K562 (cell line): ENCODE measurements around the gene DRAXIN. TPM values are rescaled to one million over a fixed set of nuclear protein-coding genes. Genes with fewer than 3 reads are reported as not detected.

Experiments
- ATAC-seq: fragments of 200-7000 bp; cut with Tn5 transposase; 3 replicates; pipeline ENCODE4 v1.9.1; 2020; ENCODE audit warnings: moderate library complexity
- BruUV-seq: library from RNA; stranded (reverse); fragments of 400-500 nt; replicated peaks from 2 replicates; lab custom pipeline; 2021; lab: Mats Ljungman, UMichigan
- CTCF ChIA-PET: fragments of 300-600 bp; formaldehyde crosslinking; extraction: SDS; loops from one replicate; lab custom pipeline; 2021; ENCODE audit warnings: low intra/inter-chr PET ratio; lab: Yijun Ruan, JAX
- POLR2A ChIA-PET: fragments of 300-600, 350-650 bp; sonication (Branson Sonifier 250); formaldehyde crosslinking; extraction: SDS; loops from one replicate; lab custom pipeline; 2021; ENCODE audit warnings: antibody characterized with exemption, inconsistent platforms; lab: Yijun Ruan, JAX
- DNase-seq, 4 experiments: peaks; one replicate each; pipeline versions ENCODE4 v3.0.0 to v3.0.0-alpha.2; 2011 to 2018; ENCODE audit warnings: low spot score in 3 of 4, mixed read lengths in 3 of 4; ENCODE audit errors: extremely low read depth in 1 of 4
- FAIRE-seq: peaks from 2 replicates; lab custom pipeline; 2011; peaks lifted over from hg19 to GRCh38; lab: Jason Lieb, UNC
- H2AFZ ChIP-seq: 2 replicates; pipeline ENCODE4 v1.6.0; 2011; ENCODE audit warnings: low read depth, low read length, control low read depth, inconsistent platforms
- H3K27ac ChIP-seq: fragments of 200-600 bp; 3 replicates; pipeline ENCODE4 v1.8.0; 2011; ENCODE audit warnings: low read depth, mild to moderate bottlenecking, control low read depth, inconsistent platforms, low read length, moderate library complexity, mixed read lengths; ENCODE audit errors: extremely low read depth
- H3K27me3 ChIP-seq, 2 experiments: fragments of 300-600 bp in 1 of 2; 2 replicates in 1 of 2; 3 replicates in 1 of 2; pipeline versions ENCODE4 v1.6.0 to v1.8.0; 2011; ENCODE audit warnings: inconsistent platforms in 2 of 2, low read length in 2 of 2, mild to moderate bottlenecking in 1 of 2, mixed read lengths in 1 of 2, moderate library complexity in 1 of 2; ENCODE audit not compliant: control insufficient read depth in 2 of 2, insufficient read depth in 2 of 2
- H3K36me3 ChIP-seq: fragments of 300-600 bp; 3 replicates; pipeline ENCODE4 v1.8.0; 2011; ENCODE audit warnings: mild to moderate bottlenecking, low read length, inconsistent platforms; ENCODE audit not compliant: control insufficient read depth, insufficient read depth
- H3K4me1 ChIP-seq, 2 experiments: fragments of 200-600 bp in 1 of 2; replicated peaks in 1 of 2; 2 replicates in 1 of 2; 3 replicates in 1 of 2; pipeline versions ENCODE4 v1.5.1 to v1.8.0; 2011; ENCODE audit warnings: inconsistent platforms in 2 of 2, low read length in 2 of 2, mild to moderate bottlenecking in 1 of 2, mixed read lengths in 1 of 2, moderate library complexity in 1 of 2; ENCODE audit not compliant: control insufficient read depth in 2 of 2, insufficient read depth in 2 of 2
- H3K4me2 ChIP-seq: 2 replicates; pipeline ENCODE4 v1.6.1; 2011; ENCODE audit warnings: low read length, control low read depth, inconsistent platforms, mixed read lengths; ENCODE audit not compliant: insufficient read depth
- H3K4me3 ChIP-seq: fragments of 200-600 bp; sonication (generic), shearing (Covaris generic); 2 replicates; pipeline ENCODE4 v1.5.1; 2016; ENCODE audit warnings: control low read depth, inconsistent platforms
- H3K79me2 ChIP-seq: fragments of 200-600 bp; 3 replicates; pipeline ENCODE4 v1.8.0; 2011; ENCODE audit warnings: low read length, inconsistent platforms; ENCODE audit not compliant: control insufficient read depth, insufficient read depth
- H3K9ac ChIP-seq, 2 experiments: 2 replicates each; pipeline versions ENCODE4 v1.6.0 to v1.6.1; 2011; ENCODE audit warnings: low read depth in 2 of 2, low read length in 2 of 2, control low read depth in 1 of 2, inconsistent platforms in 1 of 2, mild to moderate bottlenecking in 1 of 2, mixed read lengths in 1 of 2; ENCODE audit not compliant: insufficient read depth in 1 of 2
- H3K9me1 ChIP-seq: one replicate; pipeline ENCODE4 v1.6.0; 2011; ENCODE audit warnings: inconsistent platforms, mild to moderate bottlenecking, low read length, moderate library complexity; ENCODE audit not compliant: control insufficient read depth, insufficient read depth
- H3K9me3 ChIP-seq: replicated peaks from 2 replicates; pipeline ENCODE4 v1.5.1; 2011; ENCODE audit warnings: low read depth, low read length, inconsistent platforms; ENCODE audit not compliant: control insufficient read depth, insufficient read depth
- H4K20me1 ChIP-seq: replicated peaks from 2 replicates; pipeline ENCODE4 v1.6.1; 2011; ENCODE audit warnings: low read length, inconsistent platforms, mixed read lengths; ENCODE audit not compliant: control insufficient read depth, insufficient read depth
- POLR2G ChIP-seq: fragments of 200-400 bp; formaldehyde crosslinking; IDR thresholded peaks from 2 replicates; pipeline ENCODE4 v1.6.1; 2017; ENCODE audit warnings: low read depth, mild to moderate bottlenecking, antibody characterized with exemption, low read length, moderate library complexity
- RBFOX2 ChIP-seq: fragments of 200-400 bp; formaldehyde crosslinking; IDR thresholded peaks from 2 replicates; pipeline ENCODE4 v1.6.1; 2017; ENCODE audit warnings: low read depth, mild to moderate bottlenecking, low read length, moderate library complexity
- ZBTB33 ChIP-seq: sonication (generic); formaldehyde crosslinking; IDR thresholded peaks from 2 replicates; pipeline ENCODE4 v1.8.1; 2023; ENCODE audit warnings: mild to moderate bottlenecking, missing genetic modification reagents
- ZNF143 ChIP-seq: sonication (generic); formaldehyde crosslinking; IDR thresholded peaks from 2 replicates; pipeline ENCODE4 v1.9.0; 2022; ENCODE audit warnings: mild to moderate bottlenecking, missing genetic modification reagents
- WGBS: fragments of 100-300 bp; shearing (Covaris generic); methylation state at CpG from one replicate; pipeline ENCODE4 v1.1.6; 2016; ENCODE audit warnings: low coverage, mixed read lengths; ENCODE audit not compliant: insufficient coverage; ENCODE audit errors: missing lambda C conversion rate; 5-methylcytosine and 5-hydroxymethylcytosine counted together
- in situ Hi-C: fragments of 300-500 bp; cut with MboI; formaldehyde crosslinking; loops from 4 replicates; pipeline ENCODE4 v1.15.0; 2018; ENCODE audit warnings: inconsistent platforms, mixed read lengths
- intact Hi-C: fragments of 100-400 bp; cut with micrococcal nuclease; formaldehyde crosslinking; loops from 2 replicates; pipeline ENCODE4 v1.14.2; 2022
- polyA plus RNA-seq, 8 experiments: library from polyadenylated mRNA; depleted of rRNA in 4 of 8; stranded (reverse) in 5 of 8; unstranded in 3 of 8; fragments of >200 nt; fragmentation: Nextera tagmentation in 2 of 8; fragmentation: Illumina TruSeq in 1 of 8; extraction: Ambion mirVana in 2 of 8; extraction: Trizol in 1 of 8; gene quantifications; 2 replicates each; pipeline versions ENCODE4 v1.2.1 to v1.2.3, GENCODE V29; 2011 to 2014; ENCODE audit warnings: inconsistent platforms in 1 of 8, missing spikeins in 1 of 8
- total RNA-seq, 7 experiments: library from RNA; depleted of rRNA in 6 of 7; stranded (reverse); fragments of >200 nt in 6 of 7; fragmentation: Illumina TruSeq in 2 of 7; extraction: Trizol in 2 of 7; gene quantifications; 2 replicates each; pipeline versions ENCODE4 v1.2.1 to v1.2.3, GENCODE V29; 2011 to 2021; ENCODE audit warnings: low replicate concordance in 1 of 7

The DRAXIN gene
- total and polyA plus RNA-seq, 9 of the 15 experiments (the other 6 are each of a cell fraction or from before 2014, with no cell fraction given), result 0.01 to 0.04 (median 0.01) TPM; not detected in 6

DNA sequence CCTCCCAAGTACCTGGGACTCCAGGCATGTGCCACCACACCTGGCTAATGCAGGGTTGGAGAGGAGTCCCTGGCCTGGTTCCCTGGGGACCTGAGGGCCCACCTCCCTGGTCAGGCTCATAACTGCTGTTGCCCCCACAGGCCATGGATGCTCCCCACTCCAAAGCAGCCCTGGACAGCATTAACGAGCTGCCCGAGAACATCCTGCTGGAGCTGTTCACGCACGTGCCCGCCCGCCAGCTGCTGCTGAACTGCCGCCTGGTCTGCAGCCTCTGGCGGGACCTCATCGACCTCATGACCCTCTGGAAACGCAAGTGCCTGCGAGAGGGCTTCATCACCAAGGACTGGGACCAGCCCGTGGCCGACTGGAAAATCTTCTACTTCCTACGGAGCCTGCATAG, 23.0 kb upstream of the DRAXIN start:
- 96% methylated on average over 9 of the region's 14 CpGs for WGBS
- intact Hi-C loops, result loop anchor here (10.0 kb wide), 1 partner anchor 216 kb away; no protein-coding TSS in a partner anchor
- H3K27ac ChIP-seq, result no peak overlapping the region
- no TSS peak for BruUV-seq
- no peaks in the 10 kb centered on the region for H3K27me3 ChIP-seq
- peaks cover 7% of the 10 kb centered on the region for H3K79me2 ChIP-seq
- TF ChIP-seq POLR2G (peak; percentile 59; the same call in 1 of the 2 replicates), ZBTB33 (peak; percentile 61), RBFOX2 (peak; percentile 50; the same call in 1 of the 2 replicates), ZNF143 (CRISPR knock-in tag) (no peak)
- TF ChIP-seq, all 486 proteins: peak for 3
- Histone ChIP-seq H3K36me3 (peaks cover 52% of the 10 kb centered on the region; the same call in 2 of the 3 replicates), H3K9me3 (no peaks in the 10 kb centered on the region), H3K9me1 (peaks cover 8% of the 10 kb centered on the region), H2AFZ (no peak overlapping the region), H4K20me1 (peaks cover 8% of the 10 kb centered on the region), H3K4me2 (no peak overlapping the region), H3K4me1 (peaks cover 24 to 59% of the 10 kb centered on the region in 2 experiments), H3K9ac (peak overlapping the region in 1 of 2 experiments; percentile 60; a peak in 1 of 4 replicates), H3K4me3 (no peak overlapping the region)
- CTCF ChIA-PET, result no interaction called here
- ATAC-seq (no peak), DNase-seq (no peak), FAIRE-seq (no peak)
- in situ Hi-C loops, result no loop called here
- POLR2A ChIA-PET, result interaction anchor here (0.5 to 1.3 kb wide), 4 partner anchors 8 to 239 kb away, joined by 3 to 4 read pairs (median 4); no protein-coding TSS in a partner anchor
